Measurements from ENCODE around the gene CREBZF.

Gene CREBZF

GRCh38 chr11:85664615-85665481 is at the start of gene CREBZF:
Gene CREBZF (minus strand): TSS chr11:85665129. CDS start chr11:85664875, 254 bp downstream.
- peak within 1 kb of the TSS; percentile 97 for H3K9ac ChIP-seq (ENCODE audit: low read depth, low read length)

GRCh38 chr11:85712953-85713352 is 48.0 kb upstream of the CREBZF start:
- H3K4me3 ChIP-seq (ENCODE audit: low read length) = no peak overlapping the region
- peaks cover 10% of the 10 kb centered on the region; the same call in 1 of the 2 replicates for H3K4me1 ChIP-seq (ENCODE audit: insufficient read depth, low read length)
- no peak overlapping the region for H3K9ac ChIP-seq (ENCODE audit: low read depth, low read length)
- H3K27me3 ChIP-seq (ENCODE audit: insufficient read depth, low read length) = no peaks in the 10 kb centered on the region
- H3K36me3 ChIP-seq (ENCODE audit: insufficient read depth, low read depth, low read length) = no peaks in the 10 kb centered on the region
- H3K9me3 ChIP-seq (ENCODE audit: insufficient read depth, low read depth, low read length) = no peaks in the 10 kb centered on the region
- H3K27ac ChIP-seq (ENCODE audit: low read length) = no peak overlapping the region

More at GRCh38 chr11:85664615-85665481, at the start of gene CREBZF:
- Histone ChIP-seq H3K4me1 (ENCODE audit: insufficient read depth, low read length) (peaks cover 5% of the 10 kb centered on the region; the same call in 1 of the 2 replicates), H3K36me3 (ENCODE audit: insufficient read depth, low read depth, low read length) (peaks cover 32% of the 10 kb centered on the region), H3K4me3 (ENCODE audit: low read length) (peak within 1 kb of the TSS; percentile 95), H3K27ac (ENCODE audit: low read length) (peak within 1 kb of the TSS; percentile 90), H3K9me3 (ENCODE audit: insufficient read depth, low read depth, low read length) (no peaks in the 10 kb centered on the region), H3K27me3 (ENCODE audit: insufficient read depth, low read length) (no peaks in the 10 kb centered on the region)

- Histone ChIP-seq H3K27me3 (ENCODE audit: insufficient read depth, low read length) (no peaks in the 10 kb centered on the region), H3K36me3 (ENCODE audit: insufficient read depth, low read depth, low read length) (no peaks in the 10 kb centered on the region), H3K4me3 (ENCODE audit: low read length) (no peak overlapping the region), H3K9me3 (ENCODE audit: insufficient read depth, low read depth, low read length) (no peaks in the 10 kb centered on the region), H3K4me1 (ENCODE audit: insufficient read depth, low read length) (no peaks in the 10 kb centered on the region; the same call in 1 of the 2 replicates), H3K27ac (ENCODE audit: low read length) (no peak overlapping the region), H3K9ac (ENCODE audit: low read depth, low read length) (no peak overlapping the region)
Measured at GRCh38 chr11:85710917-85711316, 46.0 kb upstream of the CREBZF start.

- H3K4me1 ChIP-seq (ENCODE audit: insufficient read depth, low read length) = no peaks in the 10 kb centered on the region
- H3K4me3 ChIP-seq (ENCODE audit: low read length) = no peak overlapping the region
- H3K27ac ChIP-seq (ENCODE audit: low read length) = no peak overlapping the region
Measured at GRCh38 chr11:85709941-85710702, 45.2 kb upstream of the CREBZF start.

GRCh38 chr11:85705800-85706199 is 40.9 kb upstream of the CREBZF start:
- Histone ChIP-seq H3K4me3 (ENCODE audit: low read length) (no peak overlapping the region), H3K27me3 (ENCODE audit: insufficient read depth, low read length) (no peaks in the 10 kb centered on the region), H3K36me3 (ENCODE audit: insufficient read depth, low read depth, low read length) (no peaks in the 10 kb centered on the region), H3K9me3 (ENCODE audit: insufficient read depth, low read depth, low read length) (no peaks in the 10 kb centered on the region), H3K27ac (ENCODE audit: low read length) (no peak overlapping the region), H3K4me1 (ENCODE audit: insufficient read depth, low read length) (no peaks in the 10 kb centered on the region), H3K9ac (ENCODE audit: low read depth, low read length) (no peak overlapping the region)

More at GRCh38 chr11:85709941-85710702, 45.2 kb upstream of the CREBZF start:
- Histone ChIP-seq H3K9ac (ENCODE audit: low read depth, low read length) (no peak overlapping the region), H3K27me3 (ENCODE audit: insufficient read depth, low read length) (no peaks in the 10 kb centered on the region), H3K36me3 (ENCODE audit: insufficient read depth, low read depth, low read length) (no peaks in the 10 kb centered on the region), H3K9me3 (ENCODE audit: insufficient read depth, low read depth, low read length) (no peaks in the 10 kb centered on the region)

GRCh38 chr11:85704967-85705366 is 40.0 kb upstream of the CREBZF start:
- H3K36me3 ChIP-seq (ENCODE audit: insufficient read depth, low read depth, low read length) = no peaks in the 10 kb centered on the region

GRCh38 chr11:85699957-85700741 is 35.2 kb upstream of the CREBZF start:
- no peaks in the 10 kb centered on the region for H3K36me3 ChIP-seq (ENCODE audit: insufficient read depth, low read depth, low read length)
- H3K4me1 ChIP-seq (ENCODE audit: insufficient read depth, low read length) = no peaks in the 10 kb centered on the region
- H3K4me3 ChIP-seq (ENCODE audit: low read length) = no peak overlapping the region
- no peak overlapping the region for H3K27ac ChIP-seq (ENCODE audit: low read length)
- H3K9me3 ChIP-seq (ENCODE audit: insufficient read depth, low read depth, low read length) = no peaks in the 10 kb centered on the region
- H3K9ac ChIP-seq (ENCODE audit: low read depth, low read length) = no peak overlapping the region
- H3K27me3 ChIP-seq (ENCODE audit: insufficient read depth, low read length) = no peaks in the 10 kb centered on the region

More at GRCh38 chr11:85704967-85705366, 40.0 kb upstream of the CREBZF start:
- Histone ChIP-seq H3K4me3 (ENCODE audit: low read length) (no peak overlapping the region), H3K27ac (ENCODE audit: low read length) (no peak overlapping the region), H3K9ac (ENCODE audit: low read depth, low read length) (no peak overlapping the region), H3K4me1 (ENCODE audit: insufficient read depth, low read length) (no peaks in the 10 kb centered on the region), H3K9me3 (ENCODE audit: insufficient read depth, low read depth, low read length) (no peaks in the 10 kb centered on the region), H3K27me3 (ENCODE audit: insufficient read depth, low read length) (no peaks in the 10 kb centered on the region)

GRCh38 chr11:85698195-85698594 is 33.3 kb upstream of the CREBZF start:
- Histone ChIP-seq H3K36me3 (ENCODE audit: insufficient read depth, low read depth, low read length) (no peaks in the 10 kb centered on the region), H3K27ac (ENCODE audit: low read length) (no peak overlapping the region), H3K4me3 (ENCODE audit: low read length) (no peak overlapping the region), H3K4me1 (ENCODE audit: insufficient read depth, low read length) (no peaks in the 10 kb centered on the region), H3K9me3 (ENCODE audit: insufficient read depth, low read depth, low read length) (no peaks in the 10 kb centered on the region), H3K27me3 (ENCODE audit: insufficient read depth, low read length) (no peaks in the 10 kb centered on the region), H3K9ac (ENCODE audit: low read depth, low read length) (no peak overlapping the region)

- H3K9me3 ChIP-seq (ENCODE audit: insufficient read depth, low read depth, low read length) = no peaks in the 10 kb centered on the region
- no peaks in the 10 kb centered on the region for H3K27me3 ChIP-seq (ENCODE audit: insufficient read depth, low read length)
- H3K4me1 ChIP-seq (ENCODE audit: insufficient read depth, low read length) = no peaks in the 10 kb centered on the region
- H3K4me3 ChIP-seq (ENCODE audit: low read length) = no peak overlapping the region
- no peak overlapping the region for H3K27ac ChIP-seq (ENCODE audit: low read length)
- no peaks in the 10 kb centered on the region for H3K36me3 ChIP-seq (ENCODE audit: insufficient read depth, low read depth, low read length)
- H3K9ac ChIP-seq (ENCODE audit: low read depth, low read length) = no peak overlapping the region
Measured at GRCh38 chr11:85697747-85698146, 32.8 kb upstream of the CREBZF start.

- no peaks in the 10 kb centered on the region for H3K9me3 ChIP-seq (ENCODE audit: insufficient read depth, low read depth, low read length)
- H3K4me1 ChIP-seq (ENCODE audit: insufficient read depth, low read length) = no peaks in the 10 kb centered on the region
- no peak overlapping the region for H3K4me3 ChIP-seq (ENCODE audit: low read length)
- no peak overlapping the region for H3K9ac ChIP-seq (ENCODE audit: low read depth, low read length)
- H3K27me3 ChIP-seq (ENCODE audit: insufficient read depth, low read length) = no peaks in the 10 kb centered on the region
- H3K27ac ChIP-seq (ENCODE audit: low read length) = no peak overlapping the region
- no peaks in the 10 kb centered on the region for H3K36me3 ChIP-seq (ENCODE audit: insufficient read depth, low read depth, low read length)
Measured at GRCh38 chr11:85695546-85695945, 30.6 kb upstream of the CREBZF start.

- Histone ChIP-seq H3K27ac (ENCODE audit: low read length) (no peak overlapping the region), H3K9ac (ENCODE audit: low read depth, low read length) (no peak overlapping the region), H3K4me1 (ENCODE audit: insufficient read depth, low read length) (no peaks in the 10 kb centered on the region), H3K9me3 (ENCODE audit: insufficient read depth, low read depth, low read length) (no peaks in the 10 kb centered on the region), H3K27me3 (ENCODE audit: insufficient read depth, low read length) (no peaks in the 10 kb centered on the region), H3K36me3 (ENCODE audit: insufficient read depth, low read depth, low read length) (no peaks in the 10 kb centered on the region), H3K4me3 (ENCODE audit: low read length) (no peak overlapping the region)
Measured at GRCh38 chr11:85694385-85694980, 29.6 kb upstream of the CREBZF start.

All from iPS-20b (cell line).